BJ (cell line): Measurements from ENCODE around the gene EIF2S3B. TPM values are rescaled to one million over a fixed set of nuclear protein-coding genes. Genes with fewer than 3 reads are reported as not detected.

Experiments
- CTCF ChIA-PET: fragments of 350-600 bp; formaldehyde crosslinking; extraction: SDS; loops from one replicate; lab custom pipeline; 2021; ENCODE audit warnings: antibody characterized with exemption, inconsistent platforms; lab: Yijun Ruan, JAX
- POLR2A ChIA-PET: fragments of 300-600 bp; sonication (Branson Sonifier 250); formaldehyde crosslinking; extraction: SDS; loops from one replicate; lab custom pipeline; 2021; ENCODE audit warnings: antibody characterized with exemption; lab: Charles Lee
- DNase-seq: peaks from one replicate; pipeline ENCODE4 v3.0.0-alpha.2; 2011; ENCODE audit warnings: low read depth
- H3K27me3 ChIP-seq: 2 replicates; pipeline ENCODE4 v1.6.0; 2011; ENCODE audit warnings: low read length; ENCODE audit not compliant: control insufficient read depth, insufficient read depth
- H3K36me3 ChIP-seq: 2 replicates; pipeline ENCODE4 v1.5.1; 2011; ENCODE audit warnings: low read length; ENCODE audit not compliant: control insufficient read depth, insufficient read depth
- H3K4me3 ChIP-seq: 2 replicates; pipeline ENCODE4 v1.5.1; 2011; ENCODE audit warnings: low read depth, mild to moderate bottlenecking, control low read depth, low read length
- polyA plus RNA-seq: library from polyadenylated mRNA; depleted of rRNA; stranded (reverse); fragments of >200 nt; gene quantifications from 2 replicates; pipeline ENCODE4 v1.2.3, GENCODE V29; 2011; rRNA removed
- small RNA-seq: library from RNA; depleted of rRNA; stranded (forward); fragments of <200 nt; gene quantifications from one replicate; pipeline ENCODE3, GENCODE V24; 2012; ENCODE audit warnings: low replicate concordance, low read depth; ENCODE audit not compliant: insufficient read length
- TF ChIP-seq, protein P1 (sequence below): IDR thresholded peaks from 2 replicates; pipeline ENCODE4 v1.5.1; 2011; ENCODE audit warnings: low read depth, mild to moderate bottlenecking, control low read depth, inconsistent platforms, low read length, moderate library complexity; ENCODE audit not compliant: insufficient read depth

EIF2S3B gene
- polyA plus RNA-seq, 1 experiment, result 0.65 TPM

DNA sequence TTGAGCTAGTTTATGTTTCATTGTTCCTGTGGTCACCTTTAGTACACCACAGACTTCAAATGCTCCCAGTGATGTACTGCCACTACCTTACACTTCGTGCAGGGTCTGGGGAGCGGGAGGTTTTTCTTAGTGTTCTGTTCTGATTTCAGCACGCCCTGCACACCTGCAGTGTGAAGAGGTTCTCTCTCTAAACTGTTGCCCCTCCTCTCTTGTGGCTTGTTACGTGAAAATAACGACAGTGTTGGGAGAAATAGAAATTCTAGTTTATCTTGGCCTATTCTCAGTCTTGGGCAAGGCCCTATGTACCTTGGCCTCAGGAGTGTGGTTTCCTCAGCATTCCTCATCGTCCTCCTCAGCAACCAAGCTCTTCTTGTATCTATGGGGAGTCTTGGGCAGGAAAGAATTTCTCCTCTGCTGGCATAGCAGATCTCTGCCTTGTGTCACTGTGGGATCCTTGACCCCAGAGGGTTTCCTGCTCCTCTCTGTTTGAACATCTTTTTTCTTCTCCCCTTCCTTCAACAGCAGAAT is 48.6 kb downstream of the EIF2S3B start:
- POLR2A ChIA-PET, result no interaction called here
- TF ChIP-seq, protein P1, sequence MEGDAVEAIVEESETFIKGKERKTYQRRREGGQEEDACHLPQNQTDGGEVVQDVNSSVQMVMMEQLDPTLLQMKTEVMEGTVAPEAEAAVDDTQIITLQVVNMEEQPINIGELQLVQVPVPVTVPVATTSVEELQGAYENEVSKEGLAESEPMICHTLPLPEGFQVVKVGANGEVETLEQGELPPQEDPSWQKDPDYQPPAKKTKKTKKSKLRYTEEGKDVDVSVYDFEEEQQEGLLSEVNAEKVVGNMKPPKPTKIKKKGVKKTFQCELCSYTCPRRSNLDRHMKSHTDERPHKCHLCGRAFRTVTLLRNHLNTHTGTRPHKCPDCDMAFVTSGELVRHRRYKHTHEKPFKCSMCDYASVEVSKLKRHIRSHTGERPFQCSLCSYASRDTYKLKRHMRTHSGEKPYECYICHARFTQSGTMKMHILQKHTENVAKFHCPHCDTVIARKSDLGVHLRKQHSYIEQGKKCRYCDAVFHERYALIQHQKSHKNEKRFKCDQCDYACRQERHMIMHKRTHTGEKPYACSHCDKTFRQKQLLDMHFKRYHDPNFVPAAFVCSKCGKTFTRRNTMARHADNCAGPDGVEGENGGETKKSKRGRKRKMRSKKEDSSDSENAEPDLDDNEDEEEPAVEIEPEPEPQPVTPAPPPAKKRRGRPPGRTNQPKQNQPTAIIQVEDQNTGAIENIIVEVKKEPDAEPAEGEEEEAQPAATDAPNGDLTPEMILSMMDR, result no peak
- H3K27me3 ChIP-seq, result no peaks in the 10 kb centered on the region
- CTCF ChIA-PET, result no interaction called here
- no peak for DNase-seq
- no peaks in the 10 kb centered on the region for H3K36me3 ChIP-seq
- no peak overlapping the region for H3K4me3 ChIP-seq

GRCh38 chr12:10554756-10555481 is 49.2 kb downstream of the EIF2S3B start:
- ChIA-PET POLR2A (no interaction called here), CTCF (no interaction called here)
- no peak for DNase-seq
- no peak overlapping the region for H3K4me3 ChIP-seq
- H3K36me3 ChIP-seq, result no peaks in the 10 kb centered on the region
- H3K27me3 ChIP-seq, result no peaks in the 10 kb centered on the region
- TF ChIP-seq, protein P1, result no peak

DNA sequence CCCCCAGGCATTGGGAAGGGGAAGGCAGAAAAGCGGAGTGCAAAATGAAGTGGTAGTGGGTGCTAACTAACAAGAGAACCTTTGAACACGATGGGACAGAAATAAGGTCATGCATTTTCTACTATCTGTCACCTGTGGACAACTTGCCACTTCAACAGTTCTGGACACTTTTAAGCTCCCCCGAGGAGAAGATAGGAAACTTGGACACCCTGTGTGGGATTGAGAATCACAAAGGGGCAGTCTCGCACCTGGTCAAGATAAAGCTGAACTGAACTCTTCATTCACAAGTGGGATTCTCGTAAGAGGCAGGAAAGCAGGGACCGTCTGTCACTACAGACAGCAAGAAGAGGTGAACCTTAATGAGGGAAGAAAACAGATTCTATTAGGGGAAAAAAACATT is 51.6 kb downstream of the EIF2S3B start:
- no peak for DNase-seq
- H3K27me3 ChIP-seq, result no peaks in the 10 kb centered on the region
- H3K4me3 ChIP-seq, result no peak overlapping the region
- POLR2A ChIA-PET, result no interaction called here
- H3K36me3 ChIP-seq, result no peaks in the 10 kb centered on the region
- TF ChIP-seq, protein P1, result no peak
- CTCF ChIA-PET, result interaction anchor here (1.0 to 3.0 kb wide), 2 partner anchors 321 to 404 kb away, joined by 3 to 8 read pairs; no protein-coding TSS in a partner anchor

GRCh38 chr12:10557766-10558165 is 52.1 kb downstream of the EIF2S3B start:
- ChIA-PET POLR2A (no interaction called here), CTCF (interaction anchor here (1.0 to 3.0 kb wide), 2 partner anchors 322 to 404 kb away, joined by 3 to 8 read pairs; no protein-coding TSS in a partner anchor)
- Histone ChIP-seq H3K36me3 (no peaks in the 10 kb centered on the region), H3K4me3 (no peak overlapping the region), H3K27me3 (no peaks in the 10 kb centered on the region)
- TF ChIP-seq, protein P1, result no peak
- DNase-seq, result no peak

Small RNA genes within 50 kb of the gene (small RNA-seq; reads per million reads assigned to genes)
- gene SLC25A39P2, result not detected

Other genes with a start within 250 kb of the EIF2S3B start
- gene KLRD1, start 198.0 kb upstream of the EIF2S3B start, polyA plus RNA-seq, result 0.13 and 0.74 TPM in 2 replicates
- not detected in 2 replicates for gene KLRK1, start 115.8 kb upstream of the EIF2S3B start, polyA plus RNA-seq
- gene KLRC4, start 96.1 kb upstream of the EIF2S3B start, polyA plus RNA-seq, result not detected in 2 replicates
- not detected in 2 replicates for gene KLRC3, start 85.3 kb upstream of the EIF2S3B start, polyA plus RNA-seq
- gene KLRC2, start 69.9 kb upstream of the EIF2S3B start, polyA plus RNA-seq, result not detected in 2 replicates
- not detected in 2 replicates for gene KLRC1, start 52.5 kb upstream of the EIF2S3B start, polyA plus RNA-seq
- 10.0 and 24.6 TPM in 2 replicates for gene MAGOHB, start 107.7 kb downstream of the EIF2S3B start, polyA plus RNA-seq
- 0.74 and 0.92 TPM in 2 replicates for gene STYK1, start 168.2 kb downstream of the EIF2S3B start, polyA plus RNA-seq
- 81.4 and 142 TPM in 2 replicates for gene YBX3, start 217.4 kb downstream of the EIF2S3B start, polyA plus RNA-seq